Osteocyte (in vitro differentiated cells): Measurements from ENCODE around the gene TET2. TPM values are rescaled to one million over a fixed set of nuclear protein-coding genes. Genes with fewer than 3 reads are reported as not detected.

Experiments used
- DNase-seq: peaks from one replicate; pipeline ENCODE4 v3.0.0; 2021; ENCODE audit warnings: mixed read lengths; ENCODE audit not compliant: unreplicated experiment; ENCODE audit errors: extremely low spot score
- H3K27ac Mint-ChIP-seq: one replicate; pipeline ENCODE4 v1.8.0; 2021; ENCODE audit warnings: mild to moderate bottlenecking, mixed read lengths; ENCODE audit not compliant: unreplicated experiment
- H3K27me3 Mint-ChIP-seq: one replicate; pipeline ENCODE4 v1.8.0; 2021; ENCODE audit warnings: mixed read lengths; ENCODE audit not compliant: unreplicated experiment
- H3K36me3 Mint-ChIP-seq: one replicate; pipeline ENCODE4 v1.8.0; 2021; ENCODE audit warnings: mixed read lengths; ENCODE audit not compliant: unreplicated experiment
- H3K4me1 Mint-ChIP-seq: one replicate; pipeline ENCODE4 v1.8.0; 2021; ENCODE audit warnings: mixed read lengths; ENCODE audit not compliant: unreplicated experiment
- H3K4me3 Mint-ChIP-seq: one replicate; pipeline ENCODE4 v1.8.0; 2021; ENCODE audit warnings: mild to moderate bottlenecking, moderate library complexity, mixed read lengths; ENCODE audit not compliant: unreplicated experiment
- H3K9me3 Mint-ChIP-seq: one replicate; pipeline ENCODE4 v1.8.0; 2021; ENCODE audit warnings: mixed read lengths; ENCODE audit not compliant: unreplicated experiment
- total RNA-seq: library from RNA; stranded (reverse); gene quantifications from 2 replicates; pipeline ENCODE4 v1.2.1, GENCODE V29; 2021
- TF ChIP-seq, protein P1 (sequence below): fragments of 200-600 bp; sonication (generic); IDR thresholded peaks from 2 replicates; pipeline ENCODE4 v1.5.0; 2021; ENCODE audit warnings: antibody characterized with exemption, mild to moderate bottlenecking, moderate library complexity

TET2 gene
- total RNA-seq, 1 donor from 2014 or later = 23.7 TPM

DNA sequence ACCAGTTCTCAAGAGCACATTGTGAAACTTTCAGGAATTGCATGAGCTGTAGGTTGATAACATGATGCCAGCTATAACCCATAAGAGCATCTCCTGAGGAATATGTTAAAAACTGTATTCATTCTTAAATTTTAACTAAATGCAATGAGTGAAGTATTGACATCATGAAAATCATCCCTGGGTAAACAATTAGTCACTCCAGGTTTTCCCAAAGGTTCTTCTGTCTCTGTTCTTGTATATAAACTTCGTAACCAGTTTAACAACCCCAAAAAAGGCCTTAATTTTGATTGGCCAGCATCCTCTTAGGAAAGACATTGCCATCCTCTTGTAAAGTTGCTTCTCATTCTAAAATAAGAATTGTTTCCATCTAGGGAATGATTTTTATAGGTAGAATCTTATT is 80.4 kb downstream of the TET2 start:
- H3K27ac Mint-ChIP-seq = no peak overlapping the region
- peaks cover 2% of the 10 kb centered on the region for H3K36me3 Mint-ChIP-seq
- no peaks in the 10 kb centered on the region for H3K27me3 Mint-ChIP-seq
- TF ChIP-seq, protein P1, sequence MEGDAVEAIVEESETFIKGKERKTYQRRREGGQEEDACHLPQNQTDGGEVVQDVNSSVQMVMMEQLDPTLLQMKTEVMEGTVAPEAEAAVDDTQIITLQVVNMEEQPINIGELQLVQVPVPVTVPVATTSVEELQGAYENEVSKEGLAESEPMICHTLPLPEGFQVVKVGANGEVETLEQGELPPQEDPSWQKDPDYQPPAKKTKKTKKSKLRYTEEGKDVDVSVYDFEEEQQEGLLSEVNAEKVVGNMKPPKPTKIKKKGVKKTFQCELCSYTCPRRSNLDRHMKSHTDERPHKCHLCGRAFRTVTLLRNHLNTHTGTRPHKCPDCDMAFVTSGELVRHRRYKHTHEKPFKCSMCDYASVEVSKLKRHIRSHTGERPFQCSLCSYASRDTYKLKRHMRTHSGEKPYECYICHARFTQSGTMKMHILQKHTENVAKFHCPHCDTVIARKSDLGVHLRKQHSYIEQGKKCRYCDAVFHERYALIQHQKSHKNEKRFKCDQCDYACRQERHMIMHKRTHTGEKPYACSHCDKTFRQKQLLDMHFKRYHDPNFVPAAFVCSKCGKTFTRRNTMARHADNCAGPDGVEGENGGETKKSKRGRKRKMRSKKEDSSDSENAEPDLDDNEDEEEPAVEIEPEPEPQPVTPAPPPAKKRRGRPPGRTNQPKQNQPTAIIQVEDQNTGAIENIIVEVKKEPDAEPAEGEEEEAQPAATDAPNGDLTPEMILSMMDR = no peak
- H3K4me1 Mint-ChIP-seq = peaks cover 3% of the 10 kb centered on the region
- H3K9me3 Mint-ChIP-seq = no peaks in the 10 kb centered on the region
- no peak overlapping the region for H3K4me3 Mint-ChIP-seq
- no peak for DNase-seq

GRCh38 chr4:105230287-105230686 is 83.6 kb downstream of the TET2 start:
- H3K4me1 Mint-ChIP-seq = peaks cover 3% of the 10 kb centered on the region
- H3K4me3 Mint-ChIP-seq = no peak overlapping the region
- no peak overlapping the region for H3K27ac Mint-ChIP-seq
- no peak for DNase-seq
- peaks cover 15% of the 10 kb centered on the region for H3K36me3 Mint-ChIP-seq
- no peaks in the 10 kb centered on the region for H3K27me3 Mint-ChIP-seq
- TF ChIP-seq, protein P1 = no peak
- no peaks in the 10 kb centered on the region for H3K9me3 Mint-ChIP-seq

DNA sequence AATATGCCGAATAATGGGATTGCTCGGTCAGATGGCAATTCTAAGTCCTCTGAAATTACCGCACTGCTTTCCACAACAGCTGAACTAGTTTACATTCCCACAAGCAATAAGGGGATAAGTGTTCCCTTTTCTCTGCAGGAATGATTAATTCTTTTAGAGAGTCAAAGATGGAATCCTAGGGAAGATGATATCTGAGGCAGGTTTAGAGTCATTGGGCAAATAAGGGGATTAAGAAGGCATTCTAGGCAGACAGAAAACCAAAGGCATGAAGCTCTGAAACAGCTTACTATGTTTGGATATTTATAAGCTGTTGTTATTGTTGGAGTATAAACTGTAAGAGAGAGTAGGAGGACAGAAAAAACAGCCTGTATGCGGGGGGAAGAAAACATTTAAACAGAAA is 85.7 kb downstream of the TET2 start:
- Mint-ChIP-seq H3K27me3 (no peaks in the 10 kb centered on the region), H3K4me3 (no peak overlapping the region), H3K36me3 (peaks cover 23% of the 10 kb centered on the region), H3K9me3 (no peaks in the 10 kb centered on the region), H3K27ac (no peak overlapping the region), H3K4me1 (peaks cover 3% of the 10 kb centered on the region)
- DNase-seq = no peak
- TF ChIP-seq, protein P1 = no peak

DNA sequence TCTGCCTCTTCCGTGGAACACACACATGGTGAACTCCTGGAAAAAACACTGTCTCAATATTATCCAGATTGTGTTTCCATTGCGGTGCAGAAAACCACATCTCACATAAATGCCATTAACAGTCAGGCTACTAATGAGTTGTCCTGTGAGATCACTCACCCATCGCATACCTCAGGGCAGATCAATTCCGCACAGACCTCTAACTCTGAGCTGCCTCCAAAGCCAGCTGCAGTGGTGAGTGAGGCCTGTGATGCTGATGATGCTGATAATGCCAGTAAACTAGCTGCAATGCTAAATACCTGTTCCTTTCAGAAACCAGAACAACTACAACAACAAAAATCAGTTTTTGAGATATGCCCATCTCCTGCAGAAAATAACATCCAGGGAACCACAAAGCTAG is 87.9 kb downstream of the TET2 start:
- Mint-ChIP-seq H3K27me3 (no peaks in the 10 kb centered on the region), H3K9me3 (no peaks in the 10 kb centered on the region), H3K36me3 (peaks cover 36% of the 10 kb centered on the region), H3K4me1 (peaks cover 3% of the 10 kb centered on the region), H3K27ac (no peak overlapping the region), H3K4me3 (no peak overlapping the region)
- TF ChIP-seq, protein P1 = no peak
- DNase-seq = no peak

GRCh38 chr4:105236202-105236915 is 89.7 kb downstream of the TET2 start:
- Mint-ChIP-seq H3K27me3 (no peaks in the 10 kb centered on the region), H3K4me1 (no peaks in the 10 kb centered on the region), H3K36me3 (peaks cover 37% of the 10 kb centered on the region), H3K27ac (no peak overlapping the region), H3K4me3 (no peak overlapping the region), H3K9me3 (no peaks in the 10 kb centered on the region)
- TF ChIP-seq, protein P1 = no peak
- no peak for DNase-seq
